A549 (cell line): ENCODE results near the gene UST. TPM values are rescaled to one million over a fixed set of nuclear protein-coding genes. Genes with fewer than 3 reads are reported as not detected.
"Not testable (repeated sequence)": the region's sequence is repeated elsewhere in the genome, so short reads cannot be mapped to it uniquely, and the experiment has no call there.

Source experiments
- ATAC-seq, 2 experiments: fragments of 200-7000 bp in 1 of 2; fragments of >200 bp in 1 of 2; cut with Nextera tagmentation in 1 of 2; cut with Tn5 transposase in 1 of 2; 3 replicates each; pipeline versions ENCODE4 v1.8.0 to v1.9.1; 2018 to 2020; ENCODE audit warnings: mild to moderate bottlenecking in 1 of 2, moderate library complexity in 1 of 2
- CTCF ChIA-PET: fragments of 300-600 bp; sonication (Branson Sonifier 250); formaldehyde crosslinking; extraction: SDS; loops from one replicate; lab custom pipeline; 2021; ENCODE audit warnings: antibody characterized with exemption, inconsistent platforms; lab: Yijun Ruan, JAX
- POLR2A ChIA-PET: fragments of 350-600 bp; formaldehyde crosslinking; extraction: SDS; loops from one replicate; lab custom pipeline; 2021; ENCODE audit warnings: antibody characterized with exemption, inconsistent platforms; lab: Yijun Ruan, JAX
- DNase-seq, 2 experiments: peaks; one replicate each; pipeline versions ENCODE4 v3.0.0 to v3.0.0-alpha.2; 2011 to 2016; ENCODE audit warnings: low read depth in 1 of 2, low spot score in 1 of 2
- FAIRE-seq: peaks from 2 replicates; lab custom pipeline; 2011; peaks lifted over from hg19 to GRCh38; lab: Jason Lieb, UNC
- H3K27ac ChIP-seq, 2 experiments: fragments of >200 bp; sonication (Bioruptor Twin); formaldehyde crosslinking; 3 replicates each; pipeline ENCODE4 v1.5.1; 2016 to 2017
- H3K4me1 ChIP-seq: fragments of >200 bp; sonication (Bioruptor Twin); formaldehyde crosslinking; 3 replicates; pipeline ENCODE4 v1.6.1; 2016
- H3K4me2 ChIP-seq: fragments of >200 bp; sonication (Bioruptor Twin); formaldehyde crosslinking; 3 replicates; pipeline ENCODE4 v1.6.1; 2016
- H3K4me3 ChIP-seq: fragments of >200 bp; sonication (Bioruptor Twin); formaldehyde crosslinking; 3 replicates; pipeline ENCODE4 v1.5.1; 2016
- H3K9me3 ChIP-seq: fragments of >200 bp; sonication (Bioruptor Twin); formaldehyde crosslinking; 3 replicates; pipeline ENCODE4 v1.6.1; 2016
- CHD4 ChIP-seq: fragments of 200-600 bp; sonication (generic); IDR thresholded peaks from 2 replicates; pipeline ENCODE4 v1.6.1; 2016; ENCODE audit warnings: antibody characterized with exemption, mild to moderate bottlenecking, borderline replicate concordance
- E2F6 ChIP-seq: IDR thresholded peaks from 2 replicates; pipeline ENCODE4 v1.6.1; 2012; ENCODE audit warnings: low read depth, borderline replicate concordance
- EP300 ChIP-seq, 2 experiments: fragments of >200 bp; sonication (Bioruptor Twin); formaldehyde crosslinking; IDR thresholded peaks; 2 replicates in 1 of 2; 3 replicates in 1 of 2; pipeline ENCODE4 v1.6.1; 2016 to 2017
- ESRRA ChIP-seq: fragments of 150-350 bp; IDR thresholded peaks from 2 replicates; pipeline ENCODE4 v1.6.1; 2014; ENCODE audit warnings: mild to moderate bottlenecking, low read length, borderline replicate concordance
- FOXS1 ChIP-seq: fragments of 250-450 bp; sonication (Bioruptor Pico); IDR thresholded peaks from 2 replicates; pipeline ENCODE4 v1.5.0; 2020; ENCODE audit warnings: mild to moderate bottlenecking, moderate library complexity
- GATA3 ChIP-seq: IDR thresholded peaks from 2 replicates; pipeline ENCODE4 v1.6.1; 2012; ENCODE audit warnings: borderline replicate concordance
- HOXB13 ChIP-seq: fragments of 250-450 bp; sonication (Bioruptor Pico); IDR thresholded peaks from 2 replicates; pipeline ENCODE4 v1.5.0; 2020; ENCODE audit warnings: low read depth, mild to moderate bottlenecking, moderate library complexity
- HOXB5 ChIP-seq: fragments of 250-450 bp; sonication (Bioruptor Pico); IDR thresholded peaks from 2 replicates; pipeline ENCODE4 v1.5.0; 2020; ENCODE audit warnings: mild to moderate bottlenecking, moderate library complexity
- KDM1A ChIP-seq: fragments of 200-600 bp; sonication (generic); IDR thresholded peaks from 2 replicates; pipeline ENCODE4 v1.6.1; 2016; ENCODE audit warnings: low read depth, mild to moderate bottlenecking
- MAX ChIP-seq: IDR thresholded peaks from 2 replicates; pipeline ENCODE4 v1.6.1; 2012
- MAZ ChIP-seq: fragments of 150-350 bp; IDR thresholded peaks from 2 replicates; pipeline ENCODE4 v1.6.1; 2014; ENCODE audit warnings: antibody characterized with exemption, low read depth, low read length, borderline replicate concordance
- MYC ChIP-seq: IDR thresholded peaks from 2 replicates; pipeline ENCODE4 v1.6.1; 2012; ENCODE audit warnings: mild to moderate bottlenecking, inconsistent platforms, low read length, improper control_type of control experiment, borderline replicate concordance
- RAD21 ChIP-seq, 2 experiments: fragments of >200 bp in 1 of 2; sonication (Bioruptor Twin) in 1 of 2; formaldehyde crosslinking in 1 of 2; IDR thresholded peaks in 1 of 2; conservative IDR thresholded peaks in 1 of 2; 2 replicates in 1 of 2; 3 replicates in 1 of 2; pipeline ENCODE4 v1.6.1; 2012 to 2018; ENCODE audit warnings: inconsistent platforms in 1 of 2
- RCOR1 ChIP-seq: fragments of 150-350 bp; IDR thresholded peaks from 2 replicates; pipeline ENCODE4 v1.6.1; 2014; ENCODE audit warnings: antibody characterized with exemption, low read length, low read depth
- RFX5 ChIP-seq: fragments of 450-650 bp; IDR thresholded peaks from 2 replicates; pipeline ENCODE4 v1.7.1; 2014; ENCODE audit warnings: antibody characterized with exemption, mild to moderate bottlenecking, moderate library complexity
- RNF2 ChIP-seq: fragments of 200-600 bp; sonication (generic); IDR thresholded peaks from 2 replicates; pipeline ENCODE4 v1.6.1; 2016; ENCODE audit warnings: low read depth, mild to moderate bottlenecking, antibody characterized with exemption, moderate library complexity, borderline replicate concordance
- SMC3 ChIP-seq: fragments of >200 bp; sonication (Bioruptor Twin); formaldehyde crosslinking; IDR thresholded peaks from 3 replicates; pipeline ENCODE4 v1.6.1; 2018; ENCODE audit warnings: inconsistent platforms
- TFCP2L1 ChIP-seq: fragments of 250-450 bp; sonication (Bioruptor Pico); IDR thresholded peaks from 2 replicates; pipeline ENCODE4 v1.5.0; 2021; ENCODE audit warnings: mild to moderate bottlenecking
- TP53 ChIP-seq: fragments of 250-450 bp; sonication (Bioruptor Pico); IDR thresholded peaks from 2 replicates; pipeline ENCODE4 v1.5.0; 2021; ENCODE audit warnings: mild to moderate bottlenecking, moderate library complexity
- ZSCAN20 ChIP-seq: fragments of 250-450 bp; sonication (Bioruptor Pico); IDR thresholded peaks from 2 replicates; pipeline ENCODE4 v1.8.0; 2022; ENCODE audit warnings: mild to moderate bottlenecking, moderate library complexity
- WGBS: methylation state at CpG from one replicate; pipeline ENCODE4 v1.1.6; 2017; ENCODE audit errors: missing lambda C conversion rate; 5-methylcytosine and 5-hydroxymethylcytosine counted together
- polyA plus RNA-seq, 4 experiments: library from polyadenylated mRNA; depleted of rRNA in 3 of 4; stranded (reverse); fragments of >200 nt; fragmentation: RNase III in 1 of 4; extraction: RNeasy Plus Mini Kit Qiagen cat#74134 plus additional on column Dnase treatment in 1 of 4; gene quantifications; 2 replicates in 3 of 4; 3 replicates in 1 of 4; pipeline ENCODE4 v1.2.3, GENCODE V29; 2011 to 2017
- TF ChIP-seq, protein P1 (sequence below): fragments of 150-350 bp; IDR thresholded peaks from 2 replicates; pipeline ENCODE4 v1.6.1; 2014; ENCODE audit warnings: low read depth, mild to moderate bottlenecking, low read length
- TF ChIP-seq, protein P2 (sequence below): fragments of 250-450 bp; sonication (Bioruptor Pico); IDR thresholded peaks from 2 replicates; pipeline ENCODE4 v1.5.0; 2020; ENCODE audit warnings: low read depth, mild to moderate bottlenecking, moderate library complexity

Gene UST
- polyA plus RNA-seq, 2 of the 4 experiments (the other 2 are of a cell fraction) = 0.54 to 1.7 TPM

DNA sequence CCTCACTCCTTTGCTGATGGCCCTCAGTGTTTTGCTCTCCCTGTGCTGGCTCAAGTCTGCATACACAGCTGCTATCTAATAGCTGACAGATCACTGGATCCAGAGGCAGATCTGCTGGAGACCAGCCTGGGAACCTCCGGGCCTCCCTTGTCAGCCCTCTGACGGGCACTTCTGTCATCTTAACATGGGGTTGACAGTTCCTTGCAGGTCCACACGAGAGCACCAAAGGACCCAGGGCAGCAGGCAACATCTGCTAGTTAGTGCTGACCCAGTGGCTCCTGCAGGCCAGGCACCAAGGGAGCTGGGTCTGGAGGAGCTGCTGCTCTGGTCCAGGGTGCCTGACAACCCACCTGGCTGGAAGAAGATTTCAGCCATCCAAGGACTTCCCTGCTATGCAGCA, 208.1 kb downstream of the UST start:
- no peaks in the 10 kb centered on the region for H3K4me1 ChIP-seq
- no peak overlapping the region for H3K4me2 ChIP-seq
- TF ChIP-seq ESRRA (no peak), EP300 (IDR thresholded peaks at IDR 0.05) (no peak), MYC (no peak), RAD21 (conservative IDR thresholded peaks at IDR 0.05 in 1 of 2, IDR thresholded peaks at IDR 0.05 in 1 of 2) (no peak), HOXB5 (CRISPR knock-in tag) (no peak), RCOR1 (no peak), RNF2 (no peak), RFX5 (no peak), KDM1A (no peak), MAZ (no peak), CHD4 (no peak), GATA3 (no peak), ZSCAN20 (CRISPR knock-in tag) (no peak), E2F6 (no peak), SMC3 (no peak)
- H3K9me3 ChIP-seq = no peaks in the 10 kb centered on the region
- POLR2A ChIA-PET = no interaction called here
- no peak overlapping the region for H3K27ac ChIP-seq
- CTCF ChIA-PET = interaction anchor here (0.6 to 1.0 kb wide), 2 partner anchors 469 to 1324 kb away, joined by 3 read pairs; no protein-coding TSS in a partner anchor
- no peak overlapping the region for H3K4me3 ChIP-seq
- FAIRE-seq (no peak), DNase-seq (no peak), ATAC-seq (no peak; a peak in 1 of 6 replicates)
- WGBS = no CpG with 5 or more reads among the region's 3 CpGs

DNA sequence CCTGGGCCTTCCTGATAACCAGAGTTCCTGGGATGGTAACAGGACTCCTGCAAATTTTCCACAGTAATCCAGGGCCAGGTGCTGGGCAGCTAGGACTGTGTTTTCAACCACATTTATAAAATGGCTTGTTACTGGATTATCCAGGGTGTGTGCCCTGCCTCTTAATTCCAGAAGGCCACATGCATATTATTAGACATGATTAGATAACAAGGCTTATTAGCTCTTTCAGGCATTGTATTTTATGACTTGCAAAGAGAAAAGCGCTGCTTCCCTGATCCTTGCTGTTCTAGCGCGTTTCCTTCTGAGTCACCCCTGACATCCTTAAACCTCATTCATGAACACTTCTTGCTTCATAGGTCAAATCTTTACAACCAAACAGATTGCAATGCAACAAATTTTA, 208.6 kb downstream of the UST start:
- no peak overlapping the region for H3K27ac ChIP-seq
- H3K4me3 ChIP-seq = no peak overlapping the region
- TF ChIP-seq TFCP2L1 (CRISPR knock-in tag) (no peak), MAX (no peak), MAZ (no peak), FOXS1 (CRISPR knock-in tag) (no peak), ESRRA (no peak), TP53 (CRISPR knock-in tag) (no peak), HOXB13 (no peak), E2F6 (no peak)
- TF ChIP-seq, protein P1, sequence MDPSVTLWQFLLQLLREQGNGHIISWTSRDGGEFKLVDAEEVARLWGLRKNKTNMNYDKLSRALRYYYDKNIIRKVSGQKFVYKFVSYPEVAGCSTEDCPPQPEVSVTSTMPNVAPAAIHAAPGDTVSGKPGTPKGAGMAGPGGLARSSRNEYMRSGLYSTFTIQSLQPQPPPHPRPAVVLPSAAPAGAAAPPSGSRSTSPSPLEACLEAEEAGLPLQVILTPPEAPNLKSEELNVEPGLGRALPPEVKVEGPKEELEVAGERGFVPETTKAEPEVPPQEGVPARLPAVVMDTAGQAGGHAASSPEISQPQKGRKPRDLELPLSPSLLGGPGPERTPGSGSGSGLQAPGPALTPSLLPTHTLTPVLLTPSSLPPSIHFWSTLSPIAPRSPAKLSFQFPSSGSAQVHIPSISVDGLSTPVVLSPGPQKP = no peak
- TF ChIP-seq, protein P2, sequence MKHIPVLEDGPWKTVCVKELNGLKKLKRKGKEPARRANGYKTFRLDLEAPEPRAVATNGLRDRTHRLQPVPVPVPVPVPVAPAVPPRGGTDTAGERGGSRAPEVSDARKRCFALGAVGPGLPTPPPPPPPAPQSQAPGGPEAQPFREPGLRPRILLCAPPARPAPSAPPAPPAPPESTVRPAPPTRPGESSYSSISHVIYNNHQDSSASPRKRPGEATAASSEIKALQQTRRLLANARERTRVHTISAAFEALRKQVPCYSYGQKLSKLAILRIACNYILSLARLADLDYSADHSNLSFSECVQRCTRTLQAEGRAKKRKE = no peak
- TF ChIP-seq, all 56 proteins: peak for 0
- no peak for FAIRE-seq
- CTCF ChIA-PET = interaction anchor here (0.6 kb wide), 1 partner anchor 1324 kb away, joined by 3 read pairs; no protein-coding TSS in a partner anchor
- no peak for DNase-seq
- Histone ChIP-seq H3K4me2 (no peak overlapping the region), H3K9me3 (no peaks in the 10 kb centered on the region), H3K4me1 (no peaks in the 10 kb centered on the region)
- ATAC-seq = no peak
- POLR2A ChIA-PET = no interaction called here
- WGBS = 90% methylated on average over 3 of the region's 3 CpGs

DNA sequence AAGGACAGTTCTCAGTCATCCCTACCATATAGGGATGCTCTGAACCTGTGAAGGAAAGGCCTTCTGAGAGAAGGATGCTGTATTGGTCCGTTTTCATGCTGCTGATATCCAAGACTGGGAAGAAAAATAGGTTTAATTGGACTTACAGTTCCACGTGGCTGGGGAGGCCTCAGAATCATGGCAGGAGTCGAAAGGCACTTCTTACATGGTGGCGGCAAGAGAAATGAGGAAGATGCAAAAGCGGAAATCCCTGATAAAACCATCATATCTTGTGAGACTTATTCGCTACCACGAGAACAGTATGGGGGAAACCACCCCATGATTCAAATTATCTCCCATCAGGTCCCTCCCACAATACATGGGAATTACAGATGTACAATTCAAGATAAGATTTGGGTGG, 209.3 kb downstream of the UST start:
- H3K27ac ChIP-seq, FAIRE-seq, H3K4me2 ChIP-seq, POLR2A ChIA-PET, H3K9me3 ChIP-seq, CTCF ChIA-PET, H3K4me3 ChIP-seq, H3K4me1 ChIP-seq, ATAC-seq, DNase-seq: not testable (repeated sequence)
- 60% methylated on average over 7 of the region's 7 CpGs for WGBS
